HG03159 (cell line): ENCODE data around the gene AGBL4.
"Not testable (repeated sequence)": the region's sequence is repeated elsewhere in the genome, so short reads cannot be mapped to it uniquely, and the experiment has no call there.

Experiments used
- ATAC-seq: cut with Tn5 transposase; IDR thresholded peaks from one replicate; pipeline ENCODE4 v1.9.1; 2021; ENCODE audit warnings: mild to moderate bottlenecking, moderate library complexity; ENCODE audit not compliant: unreplicated experiment

Gene AGBL4

GRCh38 chr1:50023292-50024159 lies at the start of gene AGBL4:
AGBL4 (minus strand) TSS chr1:50023954.
- no peak for ATAC-seq

DNA sequence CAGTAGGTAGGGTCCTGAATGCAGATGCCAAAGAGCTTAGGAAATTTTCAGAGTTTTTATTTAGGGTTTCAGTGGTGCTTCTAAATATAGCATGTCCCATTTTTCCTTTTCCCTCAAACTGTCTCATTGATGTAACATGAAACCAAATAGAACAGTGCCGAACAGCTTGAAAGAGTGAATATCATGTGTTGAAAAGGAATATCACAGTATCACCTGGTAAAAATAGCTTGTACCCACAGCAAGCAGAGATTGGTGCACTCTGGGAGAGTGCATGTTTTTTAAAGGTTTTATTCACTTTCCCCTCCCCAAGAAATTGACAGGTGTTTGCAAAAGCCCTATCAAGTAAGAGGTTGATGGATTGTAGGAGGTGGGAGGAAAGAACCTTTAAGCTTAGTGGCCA lies 43.1 kb upstream of the AGBL4 start:
- no peak for ATAC-seq

DNA sequence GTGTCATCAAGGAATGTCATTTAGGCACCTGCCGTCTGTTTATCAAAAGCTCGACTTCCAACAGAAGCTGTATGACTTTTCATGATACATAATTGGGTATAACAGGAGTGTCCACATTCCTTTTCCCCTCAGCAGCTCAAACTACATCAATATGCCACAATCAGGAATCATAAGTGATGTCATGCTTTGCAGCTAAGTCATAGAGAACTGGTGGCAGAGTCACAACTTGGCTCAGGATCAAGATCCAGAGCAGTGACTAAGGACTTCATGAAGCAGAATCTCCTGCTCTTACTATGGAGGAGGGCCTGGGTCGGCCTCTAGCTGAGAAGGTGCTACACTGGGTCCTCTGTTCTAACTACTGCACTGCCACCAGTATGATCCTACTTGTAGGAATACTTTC lies 36.5 kb upstream of the AGBL4 start:
- ATAC-seq = no peak

DNA sequence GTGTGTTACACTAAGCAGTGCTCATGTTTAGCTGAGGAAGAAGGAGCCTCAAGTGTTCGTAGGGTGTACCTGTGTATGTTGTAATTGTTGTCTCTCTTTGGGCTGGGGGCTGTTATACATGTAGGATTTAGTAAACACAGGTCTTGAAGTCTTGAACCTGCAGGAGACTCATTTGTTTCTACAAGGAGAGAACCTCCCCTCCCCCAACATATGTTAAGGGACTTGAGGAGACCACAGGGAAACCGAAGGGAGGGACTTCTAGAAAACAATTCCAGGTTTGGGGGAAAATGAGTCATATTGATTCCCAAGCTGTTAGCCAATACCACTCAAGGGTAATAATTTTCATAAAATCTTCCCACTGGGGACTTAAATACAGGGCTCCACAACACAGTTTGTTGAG lies 25.0 kb upstream of the AGBL4 start:
- ATAC-seq = no peak

GRCh38 chr1:50047916-50048694 lies 24.4 kb upstream of the AGBL4 start:
- ATAC-seq = no peak

DNA sequence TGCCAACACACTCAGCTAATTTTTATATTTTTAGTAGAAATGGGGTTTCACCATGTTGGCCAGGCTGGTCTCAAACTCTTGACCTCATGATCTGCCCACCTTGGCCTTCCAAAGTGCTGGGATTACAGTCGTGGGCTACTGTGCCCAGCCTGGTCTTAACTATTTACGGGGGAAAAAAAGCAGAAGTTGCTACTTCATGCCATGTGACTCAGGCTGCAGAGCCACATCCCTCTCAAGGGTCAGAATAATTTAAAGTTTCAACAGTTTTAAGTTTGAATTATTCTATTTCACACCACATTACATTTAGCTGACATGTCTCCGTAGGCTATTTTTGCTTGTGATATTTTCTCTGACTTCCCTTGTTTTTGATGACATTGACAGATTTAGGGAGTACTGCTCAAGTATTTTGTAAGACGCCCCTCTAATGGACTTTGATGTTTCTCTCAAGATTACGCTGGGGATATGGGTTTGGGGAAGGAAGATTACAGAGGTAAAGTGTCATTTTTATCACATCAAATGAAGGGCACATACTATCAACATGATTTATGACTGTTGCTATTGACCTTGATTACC lies 14.6 kb upstream of the AGBL4 start:
- no peak for ATAC-seq

- ATAC-seq = no peak
Measured at GRCh38 chr1:50027794-50028193, 4.0 kb upstream of the AGBL4 start.

DNA sequence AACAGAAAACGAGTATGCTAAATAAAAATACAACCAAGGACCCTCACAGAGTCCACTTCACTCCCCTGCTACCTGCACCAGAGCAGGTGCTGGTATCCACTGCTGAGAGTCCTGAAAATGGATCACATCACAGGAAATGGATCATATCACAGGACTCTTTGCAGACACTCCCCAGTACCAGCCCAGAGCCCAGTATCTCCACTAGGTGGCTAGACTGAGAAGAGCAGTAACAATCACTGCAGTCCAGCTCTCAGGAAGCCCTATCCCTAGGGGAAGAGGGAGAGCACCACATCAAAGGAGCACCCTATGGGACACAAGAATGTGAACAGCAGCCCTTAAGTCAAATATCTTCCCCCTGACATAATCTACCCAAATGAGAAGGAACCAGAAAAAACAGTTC lies 28.0 kb downstream of the AGBL4 start:
- no peak for ATAC-seq

DNA sequence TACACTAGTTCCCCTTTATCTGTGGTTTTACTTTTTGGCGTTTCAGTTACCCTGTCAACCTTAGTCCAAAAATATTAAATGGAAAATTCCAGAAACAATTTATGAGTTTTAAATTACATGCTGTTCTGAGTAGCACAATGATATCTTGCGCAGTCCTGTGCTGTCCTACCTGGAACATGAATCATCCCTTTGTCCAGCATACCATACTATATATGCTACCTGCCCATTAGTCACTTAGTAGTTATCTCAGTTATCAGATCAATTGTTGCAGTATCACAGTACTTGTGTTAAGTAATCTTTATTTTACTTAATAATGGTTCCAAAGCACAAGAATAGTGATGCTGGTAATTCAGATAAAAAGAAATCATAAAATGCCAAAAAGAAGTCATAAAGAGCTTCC lies 52.7 kb downstream of the AGBL4 start:
- no peak for ATAC-seq

- no peak for ATAC-seq
Measured at GRCh38 chr1:49951385-49951784, 72.4 kb downstream of the AGBL4 start.

DNA sequence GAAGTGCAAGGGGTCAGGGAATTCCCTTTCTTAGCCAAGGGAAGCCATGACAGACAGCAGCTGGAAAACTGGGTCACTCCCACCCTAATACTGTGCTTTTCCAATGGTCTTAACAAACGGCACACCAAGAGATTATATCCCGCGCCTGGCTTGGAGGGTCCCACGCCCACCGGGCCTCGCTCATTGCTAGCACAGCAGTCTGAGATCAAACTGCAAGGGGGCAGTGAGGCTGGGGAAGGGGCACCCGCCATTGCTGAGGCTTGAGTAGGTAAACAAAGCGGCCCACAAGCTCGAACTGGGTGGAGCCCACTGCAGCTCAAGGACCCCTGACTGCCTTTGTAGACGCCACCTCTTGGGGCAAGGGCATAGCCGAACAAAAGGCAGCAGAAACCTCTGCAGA lies 108.5 kb downstream of the AGBL4 start:
- ATAC-seq = not testable (repeated sequence)

- no peak for ATAC-seq
Measured at GRCh38 chr1:49906365-49906764, 117.4 kb downstream of the AGBL4 start.

GRCh38 chr1:49864581-49864980 lies 159.2 kb downstream of the AGBL4 start:
- no peak for ATAC-seq

DNA sequence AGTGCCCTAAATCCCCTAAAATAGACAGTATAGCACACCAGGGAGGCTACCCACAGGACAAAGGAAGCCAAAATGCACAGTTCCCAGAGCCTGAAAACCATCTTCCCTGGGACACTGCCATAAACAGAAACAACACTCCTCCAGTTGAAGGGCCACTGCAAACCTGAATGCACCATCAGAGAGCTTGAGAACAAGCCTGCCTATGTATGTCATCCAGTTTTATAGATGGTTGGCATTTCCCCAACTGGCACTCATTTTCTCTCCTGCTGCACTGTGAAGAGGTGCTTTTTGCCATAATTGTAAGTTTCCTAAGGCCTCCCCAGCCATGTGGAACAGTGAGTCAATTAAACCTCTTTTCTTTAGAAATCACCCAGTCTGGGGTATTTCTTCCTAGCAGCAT lies 169.0 kb downstream of the AGBL4 start:
- ATAC-seq = no peak

DNA sequence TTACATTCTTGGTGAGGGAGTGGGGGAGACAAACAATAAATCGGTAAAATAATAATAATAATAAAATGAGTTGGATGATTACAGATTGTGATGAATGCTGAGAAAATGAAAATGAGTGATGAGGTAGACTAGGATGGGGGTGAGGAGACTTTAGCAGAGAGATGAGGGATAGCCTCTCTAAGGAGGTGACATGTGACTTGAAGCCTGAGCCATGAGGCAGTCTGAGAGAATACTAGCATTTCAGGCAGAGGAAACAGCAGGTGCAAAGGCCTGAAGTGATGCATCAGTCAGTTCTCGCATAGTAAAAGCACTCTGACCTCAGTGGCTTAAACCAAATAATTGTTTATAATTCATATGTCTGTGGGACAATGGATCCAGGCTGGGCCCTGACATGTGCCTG lies 181.2 kb downstream of the AGBL4 start:
- no peak for ATAC-seq

- no peak for ATAC-seq
Measured at GRCh38 chr1:49841767-49842166, 182.0 kb downstream of the AGBL4 start.

- ATAC-seq = no peak
Measured at GRCh38 chr1:49824261-49824660, 199.5 kb downstream of the AGBL4 start.

DNA sequence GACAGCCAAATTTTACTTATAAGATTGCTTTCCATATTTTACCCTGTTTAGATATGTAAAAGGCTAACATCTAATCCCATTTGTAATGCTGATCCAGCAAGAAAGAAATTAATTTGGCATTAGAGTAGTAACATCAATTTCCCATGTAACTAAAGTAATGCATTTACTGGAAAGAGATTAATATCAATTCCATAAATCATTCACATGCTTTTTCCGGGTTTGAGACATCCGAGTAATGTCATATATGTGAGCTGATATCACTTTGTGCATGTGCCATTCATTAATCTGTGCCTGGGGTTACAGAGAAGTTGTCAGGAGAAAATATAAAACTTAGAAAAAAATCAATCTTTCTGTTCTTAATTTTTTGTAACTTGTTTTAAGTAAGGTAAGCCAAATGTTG lies 206.1 kb downstream of the AGBL4 start:
- no peak for ATAC-seq

DNA sequence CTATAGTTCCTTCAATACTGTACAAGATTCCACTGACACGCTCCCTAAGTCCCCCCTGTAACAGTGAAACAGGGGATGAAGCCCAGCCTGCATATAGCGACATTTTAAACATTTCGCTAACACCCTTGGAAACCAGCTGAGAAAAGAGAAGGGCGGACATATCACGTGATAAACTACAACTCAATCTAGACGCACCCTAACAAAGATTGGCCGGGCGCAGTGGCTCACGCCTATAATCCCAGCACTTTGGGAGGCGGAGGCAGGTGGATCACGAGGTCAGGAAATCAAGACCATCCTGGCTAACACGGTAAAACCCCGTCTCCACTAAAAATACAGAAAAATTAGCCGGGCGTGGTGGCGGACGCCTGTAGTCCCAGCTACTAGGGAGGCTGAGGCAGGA lies 236.7 kb downstream of the AGBL4 start:
- ATAC-seq = not testable (repeated sequence)

DNA sequence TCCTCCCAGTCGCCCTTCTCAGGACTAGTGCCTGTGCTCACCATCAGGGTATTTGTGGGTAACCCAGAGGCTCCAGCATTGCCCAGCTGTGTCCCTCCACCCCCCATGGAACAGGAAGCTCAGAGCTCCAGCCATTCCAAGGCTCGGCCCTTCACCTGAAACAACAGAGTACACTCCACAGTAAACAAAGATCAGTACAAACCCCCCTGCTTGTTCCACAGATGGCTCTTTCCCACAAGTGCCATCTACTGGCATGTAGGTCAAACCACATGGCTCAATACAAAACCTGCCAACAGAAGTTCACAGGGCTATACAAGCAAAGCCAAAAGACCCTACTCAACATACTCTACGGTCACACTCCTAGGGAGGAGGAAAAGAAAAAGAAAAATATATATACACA lies 258.7 kb downstream of the AGBL4 start:
- ATAC-seq = no peak

GRCh38 chr1:49738118-49738517 lies 285.6 kb downstream of the AGBL4 start:
- ATAC-seq = not testable (repeated sequence)

- no peak for ATAC-seq
Measured at GRCh38 chr1:49728377-49728776, 295.4 kb downstream of the AGBL4 start.
